ENCODE data around the gene PITPNM1.

- no peak for TF ChIP-seq CTCF (IDR thresholded peaks at IDR 0.05)
- TF ChIP-seq POLR2A (IDR thresholded peaks at IDR 0.05): no peak
These were observed 886 bp downstream of the PITPNM1 start for GRCh38 chr11:67504005-67504949.

Data from adrenal gland (tissue), 5 donors.